Testis (tissue), 3 donors: ENCODE results near the gene UNC119. TPM values are rescaled to one million over a fixed set of nuclear protein-coding genes. Genes with fewer than 3 reads are reported as not detected.
A peak's percentile ranks its signal among the peaks of the same experiment; 100 is the strongest.
"Not testable (repeated sequence)": the region's sequence is repeated elsewhere in the genome, so short reads cannot be mapped to it uniquely, and the experiment has no call there.

Experiments
- DNase-seq: peaks from one replicate; pipeline ENCODE4 v3.0.0-alpha.2; 2019
- H3K27ac ChIP-seq, 2 donors: fragments of 200-600 bp; sonication (generic); one replicate each; pipeline ENCODE4 v1.5.1; 2019
- H3K27me3 ChIP-seq: fragments of 200-600 bp; sonication (generic); one replicate; pipeline ENCODE4 v1.5.1; 2019
- H3K36me3 ChIP-seq: fragments of 200-600 bp; sonication (generic); one replicate; pipeline ENCODE4 v1.5.1; 2017; ENCODE audit warnings: low read depth; ENCODE audit errors: missing control alignments
- H3K4me1 ChIP-seq: fragments of 200-600 bp; sonication (generic); one replicate; pipeline ENCODE4 v1.5.1; 2019
- H3K4me3 ChIP-seq, 2 donors: fragments of 200-600 bp; sonication (generic); one replicate each; pipeline ENCODE4 v1.5.1; 2017 to 2019
- H3K9me3 ChIP-seq: fragments of 200-600 bp; sonication (generic); one replicate; pipeline ENCODE4 v1.5.1; 2017
- CTCF ChIP-seq, 3 experiments: fragments of 450-650 bp in 2 of 3; fragments of 200-600 bp in 1 of 3; sonication (generic) in 1 of 3; IDR thresholded peaks; one replicate each; pipeline ENCODE4 v1.5.1; 2016 to 2019; ENCODE audit warnings: antibody characterized with exemption in 3 of 3, mild to moderate bottlenecking in 2 of 3, moderate library complexity in 1 of 3
- POLR2A ChIP-seq: fragments of 450-650 bp; IDR thresholded peaks from one replicate; pipeline ENCODE4 v1.6.1; 2017; ENCODE audit warnings: antibody characterized with exemption, mild to moderate bottlenecking, moderate library complexity
- WGBS, 2 donors: methylation state at CpG; one replicate each; pipeline ENCODE4 v1.1.5; 2018; 5-methylcytosine and 5-hydroxymethylcytosine counted together
- intact Hi-C: fragments of 100-400 bp; cut with DNase I; formaldehyde crosslinking; loops from one replicate; pipeline ENCODE4 v1.15.1; 2023; ENCODE audit warnings: low total_unique reads
- polyA plus RNA-seq: library from polyadenylated mRNA; stranded (reverse); fragments of 350-450 nt; fragmentation: Illumina TruSeq; extraction: RNeasy Lipid Tissue Mini Kit (QIAGEN cat#74804); gene quantifications from one replicate; pipeline ENCODE4 v1.2.3, GENCODE V29; 2014; ENCODE audit warnings: low read depth, low replicate concordance; ENCODE audit not compliant: insufficient read depth
- total RNA-seq, 2 donors: library from RNA; depleted of rRNA; stranded (reverse); fragments of >200 nt; gene quantifications; one replicate each; pipeline ENCODE4 v1.2.3, GENCODE V29; 2016

Gene UNC119
- total and polyA plus RNA-seq, 3 donors from 2014 or later: 94.9 to 180 (median 175) TPM

GRCh38 chr17:28576758-28577465 lies 24.5 kb upstream of the UNC119 start, which contains the start of gene ALDOC:
TSS of gene ALDOC (minus strand) at chr17:28576895. CDS start at chr17:28575532, 1,363 bp downstream.
- WGBS, 2 donors: 5 to 60% methylated on average over 1 to 25 of the region's 26 CpGs
- Histone ChIP-seq H3K4me1 (peaks cover 15% of the 10 kb centered on the region), H3K27me3 (no peaks in the 10 kb centered on the region), H3K9me3 (no peaks in the 10 kb centered on the region), H3K4me3 (peak within 1 kb of the TSS in 1 of 2 donors; percentile 36), H3K36me3 (no peaks in the 10 kb centered on the region), H3K27ac (peak within 1 kb of the TSS in 1 of 2 donors; percentile 48)
- DNase-seq: peak; percentile 98
- intact Hi-C loops: no loop called here
- TF ChIP-seq POLR2A: peak; percentile 88
- TF ChIP-seq CTCF (IDR thresholded peaks at IDR 0.05): no peak

GRCh38 chr17:28576016-28576415 lies 23.6 kb upstream of the UNC119 start:
- H3K36me3 ChIP-seq, H3K27me3 ChIP-seq, DNase-seq, H3K9me3 ChIP-seq, H3K4me3 ChIP-seq, intact Hi-C loops, H3K27ac ChIP-seq: not testable (repeated sequence)
- peaks cover 17% of the 10 kb centered on the region for H3K4me1 ChIP-seq
- 40 to 62% methylated on average over 3 of the region's 3 CpGs for WGBS, 2 donors

- TF ChIP-seq CTCF (IDR thresholded peaks at IDR 0.05): no peak
- TF ChIP-seq POLR2A: no peak
- H3K4me3 ChIP-seq: no peak overlapping the region
- H3K27ac ChIP-seq: no peak overlapping the region
These were observed 22.8 kb upstream of the UNC119 start for GRCh38 chr17:28575126-28575795.

GRCh38 chr17:28574526-28574925 lies 22.1 kb upstream of the UNC119 start:
- Histone ChIP-seq H3K36me3 (no peaks in the 10 kb centered on the region), H3K27ac (no peak overlapping the region), H3K27me3 (no peaks in the 10 kb centered on the region), H3K4me1 (peaks cover 25% of the 10 kb centered on the region), H3K4me3 (no peak overlapping the region), H3K9me3 (no peaks in the 10 kb centered on the region)
- 91 to 95% methylated on average over 5 to 7 of the region's 7 CpGs for WGBS, 2 donors
- TF ChIP-seq POLR2A: no peak
- no peak for TF ChIP-seq CTCF (IDR thresholded peaks at IDR 0.05)
- no peak for DNase-seq
- intact Hi-C loops: no loop called here

More at GRCh38 chr17:28575126-28575795, 22.8 kb upstream of the UNC119 start:
- Histone ChIP-seq H3K9me3 (no peaks in the 10 kb centered on the region), H3K27me3 (no peaks in the 10 kb centered on the region), H3K4me1 (peaks cover 21% of the 10 kb centered on the region), H3K36me3 (no peaks in the 10 kb centered on the region)
- 91 to 93% methylated on average over 13 to 14 of the region's 14 CpGs for WGBS, 2 donors
- intact Hi-C loops: no loop called here
- no peak for DNase-seq

DNA sequence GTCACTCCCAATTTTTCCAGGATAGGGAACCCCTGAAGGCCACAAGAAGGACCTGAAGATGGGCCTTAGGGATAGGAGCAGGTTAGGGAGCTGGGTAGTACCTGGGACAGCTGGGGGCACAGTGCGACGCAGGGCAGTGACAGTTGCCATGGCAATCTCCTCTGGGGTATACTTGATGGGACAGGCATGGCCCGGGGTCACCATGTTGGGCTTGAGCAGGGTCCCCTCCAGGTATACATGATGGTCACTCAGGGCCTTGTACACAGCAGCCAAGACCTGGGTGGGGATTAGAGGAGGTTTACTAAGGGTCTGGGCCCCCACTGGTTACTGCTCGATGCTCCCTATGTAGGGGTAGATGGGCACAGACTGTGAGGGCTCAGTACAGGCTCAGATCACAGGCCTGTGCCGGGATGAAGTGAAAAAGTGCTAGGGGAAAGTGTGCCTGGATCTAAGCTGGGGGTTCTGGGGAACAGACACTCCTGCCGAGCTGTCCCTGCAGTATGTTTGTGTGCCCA lies 21.6 kb upstream of the UNC119 start:
- no peaks in the 10 kb centered on the region for H3K27me3 ChIP-seq
- H3K36me3 ChIP-seq: no peaks in the 10 kb centered on the region
- no peak overlapping the region for H3K4me3 ChIP-seq
- WGBS, 2 donors: 89 to 96% methylated on average over 6 of the region's 6 CpGs
- peaks cover 25% of the 10 kb centered on the region for H3K4me1 ChIP-seq
- DNase-seq: no peak
- intact Hi-C loops: no loop called here
- no peak overlapping the region for H3K27ac ChIP-seq
- no peak for TF ChIP-seq POLR2A
- TF ChIP-seq CTCF (IDR thresholded peaks at IDR 0.05): no peak
- H3K9me3 ChIP-seq: no peaks in the 10 kb centered on the region
